ENCODE data around the gene APPBP2.

DNA sequence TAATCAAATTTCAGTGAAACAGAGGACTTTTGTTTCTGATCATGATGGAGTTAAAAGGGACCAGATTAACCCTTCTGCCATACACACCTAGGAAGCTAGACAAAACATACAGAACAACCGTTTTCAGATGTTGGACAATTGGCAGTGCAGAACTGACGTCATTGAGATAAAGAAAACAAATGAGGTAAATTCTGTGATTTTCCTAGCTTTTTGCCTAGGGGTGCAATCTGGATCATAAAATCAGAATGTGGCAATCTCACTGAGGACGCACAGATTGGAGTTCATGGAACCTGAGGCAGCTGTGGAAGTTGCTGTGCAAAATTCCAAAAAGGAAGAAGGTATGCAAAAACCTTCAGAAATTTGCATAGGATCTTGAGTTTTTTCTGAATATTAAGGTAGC is 119.2 kb downstream of the APPBP2 start:
- TF ChIP-seq, protein P1, sequence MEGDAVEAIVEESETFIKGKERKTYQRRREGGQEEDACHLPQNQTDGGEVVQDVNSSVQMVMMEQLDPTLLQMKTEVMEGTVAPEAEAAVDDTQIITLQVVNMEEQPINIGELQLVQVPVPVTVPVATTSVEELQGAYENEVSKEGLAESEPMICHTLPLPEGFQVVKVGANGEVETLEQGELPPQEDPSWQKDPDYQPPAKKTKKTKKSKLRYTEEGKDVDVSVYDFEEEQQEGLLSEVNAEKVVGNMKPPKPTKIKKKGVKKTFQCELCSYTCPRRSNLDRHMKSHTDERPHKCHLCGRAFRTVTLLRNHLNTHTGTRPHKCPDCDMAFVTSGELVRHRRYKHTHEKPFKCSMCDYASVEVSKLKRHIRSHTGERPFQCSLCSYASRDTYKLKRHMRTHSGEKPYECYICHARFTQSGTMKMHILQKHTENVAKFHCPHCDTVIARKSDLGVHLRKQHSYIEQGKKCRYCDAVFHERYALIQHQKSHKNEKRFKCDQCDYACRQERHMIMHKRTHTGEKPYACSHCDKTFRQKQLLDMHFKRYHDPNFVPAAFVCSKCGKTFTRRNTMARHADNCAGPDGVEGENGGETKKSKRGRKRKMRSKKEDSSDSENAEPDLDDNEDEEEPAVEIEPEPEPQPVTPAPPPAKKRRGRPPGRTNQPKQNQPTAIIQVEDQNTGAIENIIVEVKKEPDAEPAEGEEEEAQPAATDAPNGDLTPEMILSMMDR (IDR thresholded peaks at IDR 0.05) = no peak
- TF ChIP-seq CEBPB (IDR thresholded peaks at IDR 0.05) = no peak
- TF ChIP-seq SREBF2 (IDR thresholded peaks at IDR 0.05) = no peak
- no peak for TF ChIP-seq EP300 (IDR thresholded peaks at IDR 0.05)
- TF ChIP-seq CHD4 (IDR thresholded peaks at IDR 0.05; ENCODE audit: borderline replicate concordance) = no peak
- no peak for TF ChIP-seq CHD2 (IDR thresholded peaks at IDR 0.05; ENCODE audit: low read length, partially characterized antibody)
- TF ChIP-seq JUN (IDR thresholded peaks at IDR 0.05) = no peak
- TF ChIP-seq, protein P2, sequence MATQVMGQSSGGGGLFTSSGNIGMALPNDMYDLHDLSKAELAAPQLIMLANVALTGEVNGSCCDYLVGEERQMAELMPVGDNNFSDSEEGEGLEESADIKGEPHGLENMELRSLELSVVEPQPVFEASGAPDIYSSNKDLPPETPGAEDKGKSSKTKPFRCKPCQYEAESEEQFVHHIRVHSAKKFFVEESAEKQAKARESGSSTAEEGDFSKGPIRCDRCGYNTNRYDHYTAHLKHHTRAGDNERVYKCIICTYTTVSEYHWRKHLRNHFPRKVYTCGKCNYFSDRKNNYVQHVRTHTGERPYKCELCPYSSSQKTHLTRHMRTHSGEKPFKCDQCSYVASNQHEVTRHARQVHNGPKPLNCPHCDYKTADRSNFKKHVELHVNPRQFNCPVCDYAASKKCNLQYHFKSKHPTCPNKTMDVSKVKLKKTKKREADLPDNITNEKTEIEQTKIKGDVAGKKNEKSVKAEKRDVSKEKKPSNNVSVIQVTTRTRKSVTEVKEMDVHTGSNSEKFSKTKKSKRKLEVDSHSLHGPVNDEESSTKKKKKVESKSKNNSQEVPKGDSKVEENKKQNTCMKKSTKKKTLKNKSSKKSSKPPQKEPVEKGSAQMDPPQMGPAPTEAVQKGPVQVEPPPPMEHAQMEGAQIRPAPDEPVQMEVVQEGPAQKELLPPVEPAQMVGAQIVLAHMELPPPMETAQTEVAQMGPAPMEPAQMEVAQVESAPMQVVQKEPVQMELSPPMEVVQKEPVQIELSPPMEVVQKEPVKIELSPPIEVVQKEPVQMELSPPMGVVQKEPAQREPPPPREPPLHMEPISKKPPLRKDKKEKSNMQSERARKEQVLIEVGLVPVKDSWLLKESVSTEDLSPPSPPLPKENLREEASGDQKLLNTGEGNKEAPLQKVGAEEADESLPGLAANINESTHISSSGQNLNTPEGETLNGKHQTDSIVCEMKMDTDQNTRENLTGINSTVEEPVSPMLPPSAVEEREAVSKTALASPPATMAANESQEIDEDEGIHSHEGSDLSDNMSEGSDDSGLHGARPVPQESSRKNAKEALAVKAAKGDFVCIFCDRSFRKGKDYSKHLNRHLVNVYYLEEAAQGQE (IDR thresholded peaks at IDR 0.05) = no peak
- no peak for TF ChIP-seq HOXA7 (CRISPR knock-in tag; IDR thresholded peaks at IDR 0.05)
- no peak for TF ChIP-seq POLR2A (IDR thresholded peaks at IDR 0.05; ENCODE audit: low read length)
- TF ChIP-seq SMC3 (IDR thresholded peaks at IDR 0.05) = no peak
- TF ChIP-seq, protein P3, sequence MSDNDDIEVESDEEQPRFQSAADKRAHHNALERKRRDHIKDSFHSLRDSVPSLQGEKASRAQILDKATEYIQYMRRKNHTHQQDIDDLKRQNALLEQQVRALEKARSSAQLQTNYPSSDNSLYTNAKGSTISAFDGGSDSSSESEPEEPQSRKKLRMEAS (IDR thresholded peaks at IDR 0.05) = no peak
- no peak for TF ChIP-seq RAD21 (conservative IDR thresholded peaks at IDR 0.05 in 1 of 2, IDR thresholded peaks at IDR 0.05 in 1 of 2)

Measured in A549 (cell line).